ENCODE measurements around the gene PPIG. TPM values are rescaled to one million over a fixed set of nuclear protein-coding genes. Genes with fewer than 3 reads are reported as not detected.
A peak's percentile ranks its signal among the peaks of the same experiment; 100 is the strongest.

PPIG gene
- total RNA-seq, 2 experiments from 2014 or later, result 83.4 to 87.8 TPM

GRCh38 chr2:169676850-169677249 lies 92.7 kb downstream of the PPIG start:
- H3K9me3 ChIP-seq (ENCODE audit: control insufficient read depth in 1 of 2, insufficient read depth in 1 of 2, low read length in 2 of 2), result peaks cover 0 to 4% of the 10 kb centered on the region in 2 experiments
- H3K27me3 ChIP-seq (ENCODE audit: control insufficient read depth in 1 of 2, insufficient read depth in 2 of 2, low read length in 2 of 2), result peaks cover 0 to 5% of the 10 kb centered on the region in 2 experiments
- Mint-ChIP-seq H3K4me3 (no peak overlapping the region), H3K36me3 (ENCODE audit: low read depth) (no peaks in the 10 kb centered on the region), H3K4me1 (ENCODE audit: low read depth) (no peaks in the 10 kb centered on the region), H3K27me3 (peaks cover 31% of the 10 kb centered on the region), H3K9me3 (no peaks in the 10 kb centered on the region), H3K27ac (no peak overlapping the region)
- POLR2A ChIA-PET, result no interaction called here
- CTCF ChIA-PET, result no interaction called here
- no peak overlapping the region for H3K4me3 ChIP-seq (ENCODE audit: low read length)
- no peaks in the 10 kb centered on the region for H3K36me3 ChIP-seq (ENCODE audit: insufficient read depth, low read length)
- DNase-seq (no peak), ATAC-seq (ENCODE audit: poor library complexity) (no peak)
- no peak for TF ChIP-seq CTCF (IDR thresholded peaks at IDR 0.05)
- no peak overlapping the region for H3K27ac ChIP-seq (ENCODE audit: low read depth in 1 of 2, low read length in 2 of 2)
- no peaks in the 10 kb centered on the region for H3K4me1 ChIP-seq (ENCODE audit: insufficient read depth, low read length)
- intact Hi-C loops (cut with DNase I, micrococcal nuclease), result loop anchor here in 1 of 2 experiments (10.0 kb wide), 1 partner anchor 152 kb away; no protein-coding TSS in a partner anchor

- intact Hi-C loops (cut with DNase I, micrococcal nuclease), result no loop called here
- no peaks in the 10 kb centered on the region for H3K9me3 Mint-ChIP-seq
- H3K36me3 Mint-ChIP-seq (ENCODE audit: low read depth), result no peaks in the 10 kb centered on the region
- H3K27me3 Mint-ChIP-seq, result no peaks in the 10 kb centered on the region
- no peaks in the 10 kb centered on the region for H3K4me1 Mint-ChIP-seq (ENCODE audit: low read depth)
- no peak overlapping the region for H3K4me3 ChIP-seq (ENCODE audit: low read length)
- H3K36me3 ChIP-seq (ENCODE audit: insufficient read depth, low read length), result no peaks in the 10 kb centered on the region
- no peak overlapping the region for H3K27ac ChIP-seq (ENCODE audit: low read depth in 1 of 2, low read length in 2 of 2)
- H3K27ac Mint-ChIP-seq, result no peak overlapping the region
- H3K9me3 ChIP-seq (ENCODE audit: control insufficient read depth in 1 of 2, insufficient read depth in 1 of 2, low read length in 2 of 2), result peaks cover 0 to 4% of the 10 kb centered on the region in 2 experiments
- no peaks in the 10 kb centered on the region for H3K4me1 ChIP-seq (ENCODE audit: insufficient read depth, low read length)
- no peak overlapping the region for H3K4me3 Mint-ChIP-seq
- DNase-seq (peak in 3 of 14 experiments; percentile 33 to 48 (median 36)), ATAC-seq (ENCODE audit: poor library complexity) (peak; percentile 46)
- no peak for TF ChIP-seq CTCF (IDR thresholded peaks at IDR 0.05)
- CTCF ChIA-PET, result no interaction called here
- H3K27me3 ChIP-seq (ENCODE audit: control insufficient read depth in 1 of 2, insufficient read depth in 2 of 2, low read length in 2 of 2), result no peaks in the 10 kb centered on the region
- POLR2A ChIA-PET, result no interaction called here
These were observed 98.9 kb downstream of the PPIG start for GRCh38 chr2:169683054-169683424.

- H3K27ac ChIP-seq (ENCODE audit: low read depth in 1 of 2, low read length in 2 of 2), result no peak overlapping the region
These were observed 99.4 kb downstream of the PPIG start for GRCh38 chr2:169683425-169684134.

More at GRCh38 chr2:169683425-169684134, 99.4 kb downstream of the PPIG start:
- peaks cover 0 to 4% of the 10 kb centered on the region in 2 experiments for H3K9me3 ChIP-seq (ENCODE audit: control insufficient read depth in 1 of 2, insufficient read depth in 1 of 2, low read length in 2 of 2)
- H3K36me3 ChIP-seq (ENCODE audit: insufficient read depth, low read length), result no peaks in the 10 kb centered on the region
- ChIA-PET CTCF (no interaction called here), POLR2A (interaction anchor here (0.6 kb wide), 1 partner anchor 995 kb away, joined by 3 read pairs; no protein-coding TSS in a partner anchor)
- no peak for TF ChIP-seq CTCF (IDR thresholded peaks at IDR 0.05)
- DNase-seq (peak in 1 of 14 experiments; percentile 26), ATAC-seq (ENCODE audit: poor library complexity) (no peak)
- intact Hi-C loops (cut with DNase I, micrococcal nuclease), result no loop called here
- no peak overlapping the region for H3K4me3 ChIP-seq (ENCODE audit: low read length)
- no peaks in the 10 kb centered on the region for H3K4me1 ChIP-seq (ENCODE audit: insufficient read depth, low read length)
- H3K27ac Mint-ChIP-seq, result no peak overlapping the region
- H3K27me3 Mint-ChIP-seq, result no peaks in the 10 kb centered on the region
- H3K27me3 ChIP-seq (ENCODE audit: control insufficient read depth in 1 of 2, insufficient read depth in 2 of 2, low read length in 2 of 2), result no peaks in the 10 kb centered on the region
- no peak overlapping the region for H3K4me3 Mint-ChIP-seq
- no peaks in the 10 kb centered on the region for H3K36me3 Mint-ChIP-seq (ENCODE audit: low read depth)
- no peaks in the 10 kb centered on the region for H3K4me1 Mint-ChIP-seq (ENCODE audit: low read depth)
- no peaks in the 10 kb centered on the region for H3K9me3 Mint-ChIP-seq

Measured in CD4-positive, alpha-beta T cell (primary cell).